Cardiac muscle cell (in vitro differentiated cells and primary cell): ENCODE measurements around the gene AIP. TPM values are rescaled to one million over a fixed set of nuclear protein-coding genes. Genes with fewer than 3 reads are reported as not detected.

Source experiments
- DNase-seq, 2 donors: peaks; one replicate each; pipeline versions ENCODE4 v3.0.0 to v3.0.0-alpha.2; 2010 to 2017; ENCODE audit warnings: low read depth in 1 of 2, low spot score in 1 of 2
- H3K27ac ChIP-seq: fragments of 200-600 bp; sonication (generic); 2 replicates; pipeline ENCODE4 v1.5.1; 2016
- H3K27me3 ChIP-seq: fragments of 200-600 bp; sonication (generic); 2 replicates; pipeline ENCODE4 v1.6.0; 2016; ENCODE audit warnings: control low read depth
- H3K36me3 ChIP-seq: fragments of 200-600 bp; sonication (generic); 2 replicates; pipeline ENCODE4 v1.5.1; 2016; ENCODE audit warnings: control low read depth
- H3K4me1 ChIP-seq: fragments of 200-600 bp; sonication (generic); 2 replicates; pipeline ENCODE4 v1.8.1; 2017; ENCODE audit warnings: low read depth, mild to moderate bottlenecking, mixed run types
- H3K4me3 ChIP-seq: fragments of 200-600 bp; sonication (generic); 2 replicates; pipeline ENCODE4 v1.5.1; 2016; ENCODE audit warnings: mild to moderate bottlenecking
- H3K9me3 ChIP-seq: fragments of 200-600 bp; sonication (generic); 2 replicates; pipeline ENCODE4 v1.5.1; 2017; ENCODE audit warnings: low read depth, mild to moderate bottlenecking, control low read depth
- CTCF ChIP-seq: IDR thresholded peaks from 2 replicates; pipeline ENCODE4 v1.5.1; 2012; ENCODE audit warnings: low read depth, mild to moderate bottlenecking, low read length
- polyA plus RNA-seq: library from polyadenylated mRNA; unstranded; fragments of >200 nt; fragmentation: Nextera tagmentation; extraction: Ambion mirVana; gene quantifications from 2 replicates; pipeline ENCODE4 v1.2.1, GENCODE V29; 2016
- total RNA-seq: library from RNA; depleted of rRNA; stranded (reverse); fragments of >200 nt; gene quantifications from 2 replicates; pipeline ENCODE4 v1.2.3, GENCODE V29; 2016

The AIP gene
- total and polyA plus RNA-seq, 2 experiments from 2014 or later: 46.4 to 73.7 TPM

DNA sequence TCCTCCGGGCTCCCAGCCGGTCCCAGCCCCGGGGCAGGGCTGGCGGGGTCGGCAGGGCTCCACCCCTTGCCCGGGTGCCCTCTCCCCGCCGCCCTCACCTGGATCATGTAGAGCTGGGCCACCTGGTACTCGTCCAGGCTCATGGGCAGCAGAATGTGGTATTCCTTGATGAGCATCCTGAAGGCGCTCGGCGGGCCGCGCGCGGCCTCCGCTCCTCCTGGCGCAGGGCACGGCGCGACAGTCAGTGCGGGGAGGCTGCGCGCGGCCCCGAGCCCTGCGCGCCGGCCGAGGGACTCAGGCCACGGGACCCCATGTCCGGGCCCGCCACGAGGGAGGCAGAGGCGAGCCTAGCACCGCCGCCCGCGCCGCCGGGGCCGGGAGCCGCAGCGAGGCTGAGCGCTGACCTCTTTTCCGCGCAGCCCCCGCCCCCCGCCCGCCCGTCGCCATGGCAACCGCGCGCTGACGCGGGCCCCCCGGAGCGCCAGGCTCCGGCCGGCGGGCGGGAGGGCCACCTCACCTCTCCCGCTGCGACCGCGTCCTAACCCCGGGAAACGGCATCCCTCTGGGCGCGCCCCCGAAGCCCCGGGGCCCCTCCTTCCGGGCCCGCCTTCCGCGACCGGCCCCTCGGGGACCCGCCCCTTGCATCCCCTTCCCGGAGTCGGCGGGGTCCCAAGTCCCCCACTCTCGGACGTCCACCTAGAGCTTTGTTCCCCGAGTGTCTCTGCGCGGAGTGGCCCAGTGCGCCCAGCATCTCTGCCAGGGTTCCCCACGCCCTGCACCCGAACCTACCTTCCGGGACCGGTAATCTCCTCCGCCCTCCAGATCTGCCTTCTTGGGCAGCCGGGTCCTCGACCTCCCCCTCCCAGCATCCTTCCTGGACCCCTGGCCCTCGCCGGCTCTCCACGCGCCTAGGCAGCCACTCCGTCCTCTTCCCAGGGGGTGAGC is 21.5 kb downstream of the AIP start:
- Histone ChIP-seq H3K9me3 (no peaks in the 10 kb centered on the region), H3K4me3 (peak overlapping the region; percentile 53), H3K27me3 (peaks cover 9% of the 10 kb centered on the region), H3K27ac (no peak overlapping the region), H3K36me3 (no peaks in the 10 kb centered on the region), H3K4me1 (peaks cover 4% of the 10 kb centered on the region)
- DNase-seq: peak; percentile 57 to 58
- TF ChIP-seq CTCF: no peak

DNA sequence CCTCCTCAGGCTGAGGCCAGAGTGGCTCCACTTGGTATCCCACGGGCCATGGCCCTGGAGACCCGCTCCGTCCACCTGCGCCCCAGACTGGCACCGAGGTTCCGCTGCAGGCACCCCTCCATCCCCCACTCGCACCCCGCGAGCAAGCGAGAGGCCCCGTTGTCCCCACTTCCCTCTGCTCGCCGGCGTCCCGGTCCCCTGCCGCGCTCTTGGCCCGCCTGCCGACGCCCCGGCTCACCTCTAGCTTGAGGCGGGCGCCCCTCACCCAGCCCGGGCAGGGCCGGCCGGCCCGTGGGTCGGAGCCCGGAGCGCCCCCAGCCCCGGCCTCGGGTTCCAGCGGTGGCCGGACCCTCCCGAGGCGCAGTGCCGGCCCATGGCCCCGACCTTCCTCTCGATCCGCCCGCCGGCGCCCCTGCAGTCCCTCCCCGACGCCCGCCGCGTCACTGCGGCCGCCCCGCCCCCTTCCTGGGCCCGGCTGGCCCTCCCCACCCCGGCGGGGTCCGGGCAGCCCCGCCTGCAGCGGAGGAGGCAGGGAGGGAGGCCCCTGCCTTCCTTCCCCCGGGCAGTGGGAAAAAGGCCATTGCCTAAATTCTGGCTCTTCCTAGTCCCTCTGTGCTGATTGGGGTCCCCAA is 22.2 kb downstream of the AIP start, which contains the start of gene PITPNM1:
Gene PITPNM1 (minus strand): TSS at position 414 of the 632 bp plus-strand sequence. CDS start 1,183 bp downstream, outside the sequence.
- H3K27ac ChIP-seq: peak within 1 kb of the TSS; percentile 2
- H3K27me3 ChIP-seq: peaks cover 9% of the 10 kb centered on the region
- no peaks in the 10 kb centered on the region for H3K36me3 ChIP-seq
- peak within 1 kb of the TSS; percentile 53 for H3K4me3 ChIP-seq
- DNase-seq: peak; percentile 68 to 69
- no peak for TF ChIP-seq CTCF
- H3K9me3 ChIP-seq: no peaks in the 10 kb centered on the region
- peaks cover 4% of the 10 kb centered on the region for H3K4me1 ChIP-seq

GRCh38 chr11:67505605-67506396 is 23.0 kb downstream of the AIP start:
- Histone ChIP-seq H3K4me1 (peaks cover 4% of the 10 kb centered on the region), H3K36me3 (no peaks in the 10 kb centered on the region), H3K4me3 (peak overlapping the region; percentile 53), H3K27me3 (peaks cover 9% of the 10 kb centered on the region), H3K27ac (peak overlapping the region; percentile 2), H3K9me3 (no peaks in the 10 kb centered on the region)
- DNase-seq: peak; percentile 89 to 92
- peak; percentile 97 for TF ChIP-seq CTCF

DNA sequence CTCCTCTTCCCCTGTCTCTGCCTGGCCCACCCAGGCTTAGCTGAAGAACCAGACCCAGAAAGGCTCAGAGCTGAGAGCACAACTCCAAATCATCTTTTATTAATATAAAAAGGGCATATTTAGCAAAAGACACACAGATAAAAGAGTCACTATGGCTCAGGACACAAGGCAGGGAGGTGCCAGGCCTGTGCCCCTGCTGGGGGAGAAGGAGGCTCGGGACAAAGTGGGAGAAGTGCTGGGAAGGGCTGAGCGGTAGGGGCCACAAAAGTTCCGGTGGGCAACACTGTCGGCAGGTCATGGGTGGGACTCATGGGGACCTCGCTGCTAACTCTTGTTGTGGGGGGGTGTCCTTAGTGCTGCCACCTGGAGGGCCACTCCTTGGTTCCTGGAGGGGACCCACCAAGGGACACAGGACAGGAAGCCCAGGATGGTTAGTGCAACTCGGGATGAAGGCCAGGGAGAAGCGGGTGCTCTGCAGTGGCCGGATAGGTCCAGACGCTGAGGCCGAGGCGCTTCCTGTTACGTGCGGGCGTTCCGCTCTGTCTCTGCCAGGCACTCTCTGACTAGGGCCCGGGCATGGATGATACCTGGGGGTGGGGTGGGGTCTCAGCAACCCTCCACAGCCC is 23.7 kb downstream of the AIP start:
- no peak for TF ChIP-seq CTCF

More for the DNA sequence above, 23.7 kb downstream of the AIP start:
- no peaks in the 10 kb centered on the region for H3K36me3 ChIP-seq
- H3K9me3 ChIP-seq: no peaks in the 10 kb centered on the region
- H3K4me1 ChIP-seq: peaks cover 4% of the 10 kb centered on the region
- no peak overlapping the region for H3K4me3 ChIP-seq
- peaks cover 9% of the 10 kb centered on the region for H3K27me3 ChIP-seq
- DNase-seq: no peak
- no peak overlapping the region for H3K27ac ChIP-seq
